Measurements from ENCODE around the gene KIFC3.

The KIFC3 gene

DNA sequence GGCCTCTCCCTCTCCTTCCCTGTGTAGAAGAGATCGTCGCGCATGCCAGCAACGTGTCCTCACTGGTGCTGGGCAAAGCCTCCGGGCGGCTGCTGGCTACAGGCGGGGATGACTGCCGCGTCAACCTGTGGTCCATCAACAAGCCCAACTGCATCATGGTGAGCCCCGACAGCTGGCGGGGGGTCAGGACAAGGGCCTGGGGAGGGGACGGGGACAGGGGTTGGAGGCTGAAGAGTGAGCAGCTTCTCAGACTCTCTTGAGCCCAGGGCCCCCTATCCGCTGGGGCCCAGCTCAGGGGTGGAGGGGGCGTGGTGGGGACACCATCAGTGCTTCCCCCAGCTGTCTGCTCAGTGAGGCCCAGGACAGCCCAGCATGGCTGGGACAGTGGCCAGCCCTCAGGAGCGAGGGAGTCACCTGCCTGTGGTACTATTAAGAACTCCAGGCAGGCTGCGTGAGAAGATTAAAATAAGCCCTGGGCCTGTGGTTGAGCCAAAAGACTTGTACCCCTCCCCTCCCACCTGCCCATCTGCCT lies 60.6 kb downstream of the KIFC3 start:
- DNase-seq (ENCODE audit: low read depth): no peak
- TF ChIP-seq, protein P1, sequence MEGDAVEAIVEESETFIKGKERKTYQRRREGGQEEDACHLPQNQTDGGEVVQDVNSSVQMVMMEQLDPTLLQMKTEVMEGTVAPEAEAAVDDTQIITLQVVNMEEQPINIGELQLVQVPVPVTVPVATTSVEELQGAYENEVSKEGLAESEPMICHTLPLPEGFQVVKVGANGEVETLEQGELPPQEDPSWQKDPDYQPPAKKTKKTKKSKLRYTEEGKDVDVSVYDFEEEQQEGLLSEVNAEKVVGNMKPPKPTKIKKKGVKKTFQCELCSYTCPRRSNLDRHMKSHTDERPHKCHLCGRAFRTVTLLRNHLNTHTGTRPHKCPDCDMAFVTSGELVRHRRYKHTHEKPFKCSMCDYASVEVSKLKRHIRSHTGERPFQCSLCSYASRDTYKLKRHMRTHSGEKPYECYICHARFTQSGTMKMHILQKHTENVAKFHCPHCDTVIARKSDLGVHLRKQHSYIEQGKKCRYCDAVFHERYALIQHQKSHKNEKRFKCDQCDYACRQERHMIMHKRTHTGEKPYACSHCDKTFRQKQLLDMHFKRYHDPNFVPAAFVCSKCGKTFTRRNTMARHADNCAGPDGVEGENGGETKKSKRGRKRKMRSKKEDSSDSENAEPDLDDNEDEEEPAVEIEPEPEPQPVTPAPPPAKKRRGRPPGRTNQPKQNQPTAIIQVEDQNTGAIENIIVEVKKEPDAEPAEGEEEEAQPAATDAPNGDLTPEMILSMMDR (IDR thresholded peaks at IDR 0.05; ENCODE audit: low read length, missing control alignments): no peak
- H3K4me3 ChIP-seq (replicated peaks; ENCODE audit: low read depth, low read length): no peak overlapping the region

DNA sequence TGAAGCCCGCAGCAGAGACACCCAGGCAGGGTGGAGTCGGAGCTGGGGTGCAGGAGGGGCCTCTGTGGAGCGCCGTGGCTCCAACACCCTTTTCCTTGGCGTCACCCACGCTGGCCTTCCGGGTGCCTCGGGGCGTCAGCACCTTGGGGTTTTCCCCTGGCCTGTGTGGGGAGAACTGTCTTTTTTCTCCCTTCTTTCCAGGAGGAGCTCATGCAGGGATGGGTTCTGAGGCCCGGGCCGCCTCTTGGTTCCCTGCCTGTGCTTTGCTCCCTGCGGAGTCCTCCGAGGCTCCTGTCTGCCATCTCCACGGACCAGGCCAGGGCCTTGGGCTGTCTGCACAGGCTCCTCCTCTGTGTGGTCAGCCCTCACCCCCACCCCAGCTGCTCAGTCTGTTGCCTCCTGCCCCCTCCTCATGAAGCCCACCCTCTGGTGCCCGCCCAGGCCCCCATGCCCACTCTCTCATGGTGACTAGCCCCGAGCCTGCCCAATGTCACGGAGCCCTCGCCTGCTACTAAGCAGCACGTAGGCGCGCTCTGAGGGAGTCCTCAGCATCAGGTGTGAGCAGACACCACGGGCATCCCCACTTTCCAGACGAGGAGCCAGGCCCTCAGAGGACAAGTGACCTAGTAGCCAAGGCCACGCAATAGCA lies 61.7 kb downstream of the KIFC3 start:
- no peak for DNase-seq (ENCODE audit: low read depth)
- no peak overlapping the region for H3K4me3 ChIP-seq (replicated peaks; ENCODE audit: low read depth, low read length)
- TF ChIP-seq, protein P1 (IDR thresholded peaks at IDR 0.05; ENCODE audit: low read length, missing control alignments): no peak

DNA sequence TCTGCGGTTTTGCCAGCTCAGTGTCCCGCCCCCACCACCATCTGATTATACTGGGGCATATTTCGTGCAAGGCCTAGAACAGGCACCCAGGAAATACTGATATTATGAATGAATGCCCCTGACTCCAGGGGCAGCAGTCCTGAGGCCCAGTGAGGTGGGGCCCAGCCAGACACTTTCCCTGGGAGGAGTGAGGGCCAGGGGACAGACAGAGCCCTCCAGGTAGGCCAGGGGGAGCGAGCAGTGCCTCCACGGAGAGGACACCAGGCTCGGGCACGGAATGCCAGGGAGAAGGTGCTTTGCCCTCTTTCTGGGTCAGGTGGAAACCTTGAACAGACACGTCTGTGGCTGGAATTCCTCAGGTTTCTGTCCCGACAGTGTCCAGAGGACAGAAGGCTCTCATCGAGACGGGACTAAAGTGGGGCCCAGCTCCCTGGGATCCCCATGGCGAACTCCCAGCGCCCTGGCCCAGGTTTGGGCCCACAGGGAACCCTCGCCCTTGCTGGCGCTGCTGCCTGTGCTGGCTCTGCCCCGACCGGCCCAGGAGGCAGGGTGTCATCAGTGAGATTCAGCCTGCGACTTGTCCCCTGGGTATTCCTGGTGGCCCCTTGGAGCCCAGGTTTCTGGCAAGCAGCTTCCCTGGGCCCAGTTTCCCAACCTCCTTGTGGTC lies 62.4 kb downstream of the KIFC3 start:
- TF ChIP-seq, protein P1 (IDR thresholded peaks at IDR 0.05; ENCODE audit: low read length, missing control alignments): no peak
- no peak for DNase-seq (ENCODE audit: low read depth)

DNA sequence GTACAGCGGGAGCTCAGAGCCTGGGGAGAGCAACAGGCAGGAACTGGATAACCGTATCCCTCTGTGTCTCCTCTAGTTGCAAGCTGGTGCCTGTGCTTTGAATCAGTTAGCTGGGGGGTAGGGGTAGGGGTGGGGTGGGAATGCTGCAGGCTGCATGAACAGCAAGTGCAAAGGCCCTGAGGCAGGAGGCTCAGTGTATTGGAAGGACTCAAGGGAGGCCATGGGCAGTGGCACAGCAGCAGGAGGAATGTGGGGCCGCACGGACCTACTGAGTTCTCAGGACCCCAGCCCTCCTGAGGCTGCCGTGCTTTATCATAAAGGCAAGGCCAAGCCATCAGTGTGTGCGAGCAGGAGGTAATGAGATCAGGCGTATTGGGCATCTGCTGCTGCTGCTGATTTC lies 63.4 kb downstream of the KIFC3 start:
- TF ChIP-seq, protein P1 (IDR thresholded peaks at IDR 0.05; ENCODE audit: low read length, missing control alignments): no peak
- DNase-seq (ENCODE audit: low read depth): no peak
- no peak overlapping the region for H3K4me3 ChIP-seq (replicated peaks; ENCODE audit: low read depth, low read length)

More for the DNA sequence above, 62.4 kb downstream of the KIFC3 start:
- no peak overlapping the region for H3K4me3 ChIP-seq (replicated peaks; ENCODE audit: low read depth, low read length)

DNA sequence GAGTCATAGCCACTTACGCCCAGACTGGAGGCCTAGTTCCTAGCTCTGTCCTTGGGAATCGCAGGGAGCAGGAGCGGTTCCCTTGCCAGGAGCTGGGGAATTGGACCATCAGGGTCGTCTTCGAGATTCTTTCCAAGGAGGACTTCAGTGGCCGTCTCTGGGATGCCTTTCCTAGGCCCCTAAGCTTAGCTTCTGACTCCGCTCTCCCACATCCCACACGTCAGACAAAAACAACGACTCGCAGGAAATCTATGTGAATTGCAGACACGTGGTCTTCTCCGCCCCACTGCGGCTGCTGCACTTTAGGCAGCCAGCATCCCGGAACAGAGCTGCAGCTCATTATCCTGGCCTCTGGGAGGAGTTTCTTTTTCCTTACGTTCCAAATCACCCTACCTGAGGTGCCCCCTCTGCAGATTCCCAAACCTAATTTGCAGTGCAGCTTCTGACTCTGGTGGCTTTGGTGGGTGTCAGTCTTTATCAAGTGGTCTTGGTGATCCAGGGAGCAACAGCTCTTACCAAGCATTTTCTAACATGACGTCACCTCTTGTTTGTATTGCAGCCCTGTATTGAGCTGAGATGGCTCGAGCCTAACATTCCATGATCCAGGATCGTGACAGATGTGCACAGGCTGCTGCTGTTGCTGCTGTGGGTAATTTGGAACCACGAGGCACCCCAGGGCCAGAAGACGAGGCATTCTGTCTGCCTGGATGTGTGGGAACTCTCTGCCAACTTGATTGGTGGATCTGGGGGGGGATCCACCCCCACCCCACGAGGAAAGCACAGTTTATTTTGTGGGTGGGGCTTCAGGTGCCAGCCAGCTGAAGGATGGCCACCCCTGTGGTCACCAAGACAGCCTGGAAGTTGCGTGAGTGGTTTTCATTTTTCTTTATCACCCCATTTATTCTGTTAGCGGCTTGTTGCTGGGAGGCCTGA lies 65.6 kb downstream of the KIFC3 start:
- TF ChIP-seq, protein P1 (IDR thresholded peaks at IDR 0.05; ENCODE audit: low read length, missing control alignments): peak; percentile 21
- peak overlapping the region; percentile 88 for H3K4me3 ChIP-seq (replicated peaks; ENCODE audit: low read depth, low read length)
- peak; percentile 82 for DNase-seq (ENCODE audit: low read depth)

DNA sequence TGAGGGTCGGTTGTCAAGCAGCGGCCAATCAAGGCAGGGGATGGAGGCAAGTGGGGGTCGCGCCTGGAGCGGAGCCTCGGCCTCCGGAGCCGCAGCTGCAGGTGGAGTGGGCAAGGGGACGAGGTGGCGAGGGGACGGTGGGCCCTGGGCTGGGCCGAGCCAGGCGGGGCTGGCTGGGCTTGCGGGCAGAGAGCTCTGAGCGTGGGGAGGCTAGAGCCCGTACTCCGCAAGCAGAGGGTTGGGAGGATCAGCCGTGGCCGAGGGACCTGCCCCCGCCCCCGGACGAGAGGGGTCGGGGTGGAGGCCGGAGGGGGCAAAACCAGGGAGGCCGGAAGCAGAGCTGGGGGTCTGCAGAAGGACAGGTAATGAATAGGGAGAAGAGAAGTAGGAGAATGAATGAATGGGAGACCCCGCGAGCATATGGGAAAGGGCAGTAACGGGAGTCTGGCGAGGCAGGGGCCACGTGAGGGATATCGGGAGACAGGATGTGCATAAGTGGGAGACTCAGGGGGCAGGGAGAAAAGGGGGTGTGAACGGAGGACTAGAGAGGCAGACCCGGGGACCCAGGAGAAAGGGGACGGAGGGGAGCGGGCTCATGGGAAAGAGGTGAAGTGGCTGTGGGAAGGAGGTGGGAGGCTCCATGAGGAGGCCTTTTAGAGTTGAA lies 66.4 kb downstream of the KIFC3 start, which contains the start of gene KATNB1:
TSS of gene KATNB1 (plus strand) at position 16 of the 664 bp plus-strand sequence. CDS start 1,474 bp downstream, outside the sequence.
- DNase-seq (ENCODE audit: low read depth): no peak
- peak within 1 kb of the TSS; percentile 88 for H3K4me3 ChIP-seq (replicated peaks; ENCODE audit: low read depth, low read length)
- TF ChIP-seq, protein P1 (IDR thresholded peaks at IDR 0.05; ENCODE audit: low read length, missing control alignments): no peak

Data from fibroblast of pulmonary artery (primary cell).